Lung microvascular endothelial cell (primary cell): ENCODE results near the gene MUL1. TPM values are rescaled to one million over a fixed set of nuclear protein-coding genes. Genes with fewer than 3 reads are reported as not detected.
"Not testable (repeated sequence)": the region's sequence is repeated elsewhere in the genome, so short reads cannot be mapped to it uniquely, and the experiment has no call there.

Experiments
- DNase-seq, 2 donors: peaks; one replicate each; pipeline versions ENCODE4 v3.0.0 to v3.0.0-alpha.2; 2010; ENCODE audit warnings: low read depth in 2 of 2
- total RNA-seq: library from RNA; depleted of rRNA; stranded (reverse); fragments of >200 nt; gene quantifications from 2 replicates; pipeline ENCODE4 v1.2.1, GENCODE V29; 2014

Gene MUL1
- total RNA-seq, 1 donor from 2014 or later: 30.2 TPM

DNA sequence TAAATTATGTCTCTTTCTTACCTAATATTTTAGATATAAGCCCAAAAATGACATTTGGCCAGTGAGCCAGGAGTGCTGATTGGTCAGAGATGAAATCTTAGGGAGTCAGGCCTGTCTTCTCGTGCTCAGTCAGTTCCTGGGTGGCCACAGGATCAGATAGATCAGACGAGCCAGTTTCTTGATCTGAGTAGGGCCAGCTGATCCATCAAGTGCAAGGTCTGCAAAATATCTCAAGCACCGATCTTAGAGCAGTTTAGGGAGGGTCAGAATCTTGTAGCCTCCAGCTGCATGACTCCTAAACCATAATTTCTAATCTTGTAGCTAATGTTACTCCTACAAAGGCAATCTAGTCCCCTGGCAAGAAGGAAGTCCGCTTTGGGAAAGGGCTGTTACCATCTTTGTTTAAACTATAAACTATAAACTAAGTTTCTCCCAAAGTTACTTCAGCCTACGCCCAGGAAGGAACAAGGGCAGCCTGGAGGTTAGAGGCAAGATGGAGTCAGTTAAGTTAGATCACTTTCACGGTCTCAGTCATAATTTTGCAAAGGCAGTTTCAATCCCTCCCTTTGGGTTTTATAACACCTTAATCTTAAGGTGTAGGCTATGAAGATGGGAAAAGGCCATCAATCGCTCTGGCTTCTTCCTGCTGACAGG is 11.8 kb upstream of the MUL1 start:
- not testable (repeated sequence) for DNase-seq

DNA sequence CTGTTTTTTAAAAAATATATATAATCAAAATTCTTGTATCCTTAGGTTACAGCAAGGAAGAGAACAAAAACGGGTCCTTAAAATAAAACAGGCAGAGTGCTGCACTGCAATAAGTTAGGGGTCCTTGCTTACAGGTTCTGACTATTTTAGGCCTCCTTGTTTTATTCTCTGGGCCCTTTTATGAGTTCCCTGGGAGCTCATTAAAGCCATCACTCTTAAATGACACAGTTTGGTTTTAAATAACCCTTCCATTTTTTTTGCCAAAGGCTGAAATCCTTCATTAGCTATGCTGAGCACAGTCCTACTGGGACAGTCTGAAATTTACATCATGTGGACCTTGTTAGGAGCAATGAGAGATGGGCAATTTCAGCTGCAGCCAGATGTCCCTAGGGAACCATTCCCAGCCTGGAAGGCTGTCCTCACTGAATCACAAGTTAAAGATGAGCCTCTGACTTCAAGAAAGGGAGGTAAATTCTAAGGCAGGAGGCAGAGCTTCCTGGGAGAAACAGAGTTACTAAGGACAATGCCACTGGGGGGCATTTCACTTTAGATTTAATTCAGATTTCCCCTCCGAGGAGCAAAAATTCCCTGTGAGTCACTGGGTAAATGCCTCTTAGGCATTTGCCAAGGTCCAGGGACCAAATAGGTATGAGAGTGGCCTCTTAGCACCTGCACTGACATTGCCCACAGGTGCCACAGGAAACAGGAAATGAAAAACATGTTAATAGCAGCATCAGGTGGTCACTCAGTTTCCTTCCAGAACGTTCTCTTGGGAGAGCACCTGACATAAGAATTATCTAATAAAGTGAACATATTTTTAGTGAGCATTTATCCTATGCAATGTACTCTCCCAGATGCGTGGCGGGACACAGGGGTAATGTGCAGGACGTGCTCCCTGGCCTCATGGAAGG is 3.8 kb upstream of the MUL1 start:
- no peak for DNase-seq

DNA sequence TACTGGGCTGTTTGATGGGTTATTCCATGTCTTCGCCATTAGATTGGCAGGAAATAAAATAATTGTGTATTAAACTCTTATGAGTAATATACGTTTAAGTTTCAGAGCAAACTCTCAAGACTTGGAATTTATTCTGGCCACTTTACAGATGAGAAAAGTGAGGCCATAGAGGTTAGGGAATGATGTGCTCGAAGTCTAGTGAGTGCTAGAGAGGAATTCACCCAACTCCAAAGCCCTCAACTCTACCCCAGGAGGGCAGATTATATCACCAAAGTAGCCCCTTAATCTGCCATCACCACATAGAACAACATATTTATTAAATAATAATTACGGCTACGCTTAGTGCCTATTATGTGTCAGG is 440 bp upstream of the MUL1 start:
- no peak for DNase-seq

DNA sequence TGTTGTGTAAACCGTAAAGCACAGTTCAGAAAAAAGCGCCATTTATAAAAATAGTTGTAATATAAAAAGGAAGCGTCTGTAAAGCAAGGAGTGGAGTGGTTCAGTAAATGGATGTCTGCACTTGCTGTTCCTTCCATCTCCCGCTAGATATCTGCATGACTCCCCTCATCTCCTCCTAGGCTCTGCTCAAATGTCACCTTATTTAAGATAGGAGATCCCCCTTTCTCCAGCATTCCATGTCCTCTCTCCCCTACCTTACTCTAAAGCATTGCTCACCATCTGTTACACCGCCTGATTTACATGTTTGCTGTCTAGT is 745 bp downstream of the MUL1 start:
- no peak for DNase-seq

- no peak for DNase-seq
Observed at GRCh38 chr1:20505488-20505887, 2.5 kb downstream of the MUL1 start.

GRCh38 chr1:20500716-20501115 is 7.2 kb downstream of the MUL1 start:
- no peak for DNase-seq

DNA sequence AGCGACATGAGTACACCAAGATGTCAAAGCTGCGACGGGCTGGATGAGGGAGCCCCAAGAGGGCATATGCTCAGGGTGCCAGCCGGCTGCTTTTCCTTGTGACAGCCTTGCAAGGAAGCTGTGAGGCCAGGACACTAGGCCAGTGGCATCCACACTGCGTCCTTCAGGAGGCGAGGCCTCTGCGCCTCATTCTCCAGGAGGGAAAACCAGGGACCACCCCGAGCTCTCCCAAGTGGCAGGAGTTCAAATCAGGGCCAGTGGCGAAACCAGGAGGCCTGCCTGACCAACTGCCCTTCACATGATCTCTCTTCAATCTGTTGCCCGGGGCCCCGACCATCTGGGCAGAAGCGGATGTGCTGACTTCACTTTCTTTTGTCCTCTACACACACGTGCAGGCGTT is 8.2 kb downstream of the MUL1 start:
- no peak for DNase-seq

DNA sequence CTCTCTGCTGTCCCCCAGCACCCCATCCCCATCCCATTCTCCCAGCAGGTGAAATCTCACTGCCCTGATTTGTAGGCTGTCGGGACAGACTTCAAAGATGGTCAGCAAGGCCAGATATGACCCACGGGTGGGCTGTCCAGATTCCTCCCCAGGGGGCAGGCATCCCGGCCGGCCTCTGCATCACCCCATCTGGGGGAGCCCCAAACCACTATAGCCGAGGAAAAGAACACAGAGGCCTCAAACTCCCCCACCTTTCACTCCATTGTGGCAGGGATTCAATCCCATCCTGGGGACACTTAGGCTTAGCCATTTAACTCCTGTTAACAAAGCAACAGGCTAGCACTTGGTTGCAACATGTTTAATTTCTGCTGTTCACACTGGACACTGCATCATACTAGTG is 8.8 kb downstream of the MUL1 start:
- no peak for DNase-seq

GRCh38 chr1:20498116-20498515 is 9.8 kb downstream of the MUL1 start:
- no peak for DNase-seq

DNA sequence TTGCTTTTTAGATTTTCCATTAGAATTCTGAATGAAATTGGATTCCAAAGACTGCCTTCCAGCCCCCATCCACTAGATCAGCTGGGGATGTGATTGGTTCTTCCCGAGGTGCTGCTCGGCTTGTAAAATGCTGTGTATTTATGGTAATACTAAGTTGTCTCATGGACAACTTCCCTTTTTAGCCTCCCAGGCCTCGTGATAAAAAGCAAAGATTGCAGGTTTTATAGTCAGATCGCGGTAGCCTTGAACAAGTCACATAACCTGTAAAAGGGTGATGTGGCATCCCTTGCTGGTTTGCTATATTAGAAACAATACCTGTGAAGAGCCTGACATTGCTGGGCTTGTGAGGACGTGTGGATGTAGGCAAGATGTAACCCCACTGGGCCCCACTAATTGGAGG is 10.4 kb downstream of the MUL1 start:
- no peak for DNase-seq

GRCh38 chr1:20496725-20497383 is 11.1 kb downstream of the MUL1 start:
- DNase-seq: not testable (repeated sequence)

DNA sequence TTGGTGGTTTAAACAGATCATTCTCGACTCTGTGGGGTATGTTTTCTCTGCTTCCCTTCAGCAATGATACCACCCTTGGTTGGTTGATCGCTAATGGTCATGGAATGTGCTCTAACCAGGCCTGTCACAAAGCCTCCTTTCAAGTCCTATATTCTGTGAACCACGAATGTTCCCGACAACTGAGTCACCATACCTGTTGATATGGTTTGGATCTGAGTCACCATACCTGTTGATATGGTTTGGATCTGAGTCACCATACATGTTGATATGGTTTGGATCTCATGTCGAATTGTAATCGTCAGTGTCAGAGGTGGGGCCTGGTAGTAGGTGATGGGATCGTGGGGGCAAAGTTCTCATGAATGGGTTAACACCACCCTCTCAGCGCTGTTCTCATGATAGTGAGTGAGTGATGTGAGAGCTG is 11.7 kb downstream of the MUL1 start:
- DNase-seq: no peak

GRCh38 chr1:20495661-20496060 is 12.3 kb downstream of the MUL1 start:
- DNase-seq: no peak

- DNase-seq: peak; percentile 71 to 76
Observed at GRCh38 chr1:20494609-20495311, 13.2 kb downstream of the MUL1 start.

DNA sequence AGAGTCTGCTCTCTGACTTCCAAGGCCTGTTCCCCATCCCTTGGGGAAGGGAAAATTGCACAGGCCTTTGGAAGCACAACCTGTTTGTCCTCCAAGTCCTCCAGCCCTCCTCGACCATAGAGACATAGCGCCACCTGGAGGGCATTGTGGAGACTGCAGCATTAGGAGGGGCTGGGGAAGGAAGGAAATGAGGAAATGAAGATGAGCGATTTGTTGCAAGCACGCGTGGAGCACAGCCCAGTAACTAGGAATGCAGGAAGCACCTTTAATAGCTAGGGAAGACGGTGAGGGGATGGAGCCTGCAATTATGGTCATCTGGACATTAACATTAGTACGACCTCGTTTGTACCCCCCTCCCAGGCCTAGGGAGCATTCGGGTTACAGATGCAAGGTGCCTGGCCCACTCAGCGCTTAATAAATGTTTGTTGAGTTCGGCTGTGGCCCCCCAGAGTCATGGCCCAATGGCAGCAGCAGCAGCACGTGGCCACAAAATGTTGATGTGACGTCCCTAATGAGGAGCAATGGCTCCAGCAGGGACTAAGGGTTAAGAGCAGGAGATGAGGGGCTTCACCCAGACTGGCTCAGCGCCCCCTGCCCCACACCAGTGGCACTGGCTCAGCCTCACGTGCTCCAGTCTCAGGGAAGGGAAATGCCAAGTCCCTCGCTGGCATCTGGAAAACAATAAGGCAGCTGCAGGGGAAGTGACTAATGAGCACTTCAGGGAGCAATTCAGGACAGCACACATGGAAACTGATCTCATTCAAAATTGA is 13.9 kb downstream of the MUL1 start:
- DNase-seq: peak; percentile 94 to 96

GRCh38 chr1:20493309-20493708 is 14.6 kb downstream of the MUL1 start:
- no peak for DNase-seq

GRCh38 chr1:20492751-20493150 is 15.2 kb downstream of the MUL1 start:
- no peak for DNase-seq

DNA sequence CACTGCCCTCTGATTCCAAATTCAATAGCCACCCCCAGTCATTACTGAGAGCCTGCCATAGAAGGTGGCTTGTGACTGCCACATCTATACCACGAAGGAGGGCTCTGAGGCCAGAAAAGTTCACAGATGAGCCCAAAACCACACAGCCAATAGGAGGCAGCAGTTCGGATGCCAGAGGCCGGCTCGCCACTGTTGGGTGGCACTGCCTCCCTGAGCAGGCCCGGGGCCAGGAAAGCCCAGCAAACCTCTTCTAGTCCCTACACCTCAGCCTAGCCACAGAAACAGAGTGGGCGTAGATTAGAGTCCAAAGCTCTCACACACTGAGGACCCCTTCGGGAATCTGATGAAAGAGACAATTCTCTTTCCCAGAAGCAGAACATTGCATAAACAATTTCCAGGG is 16.1 kb downstream of the MUL1 start:
- DNase-seq: no peak

DNA sequence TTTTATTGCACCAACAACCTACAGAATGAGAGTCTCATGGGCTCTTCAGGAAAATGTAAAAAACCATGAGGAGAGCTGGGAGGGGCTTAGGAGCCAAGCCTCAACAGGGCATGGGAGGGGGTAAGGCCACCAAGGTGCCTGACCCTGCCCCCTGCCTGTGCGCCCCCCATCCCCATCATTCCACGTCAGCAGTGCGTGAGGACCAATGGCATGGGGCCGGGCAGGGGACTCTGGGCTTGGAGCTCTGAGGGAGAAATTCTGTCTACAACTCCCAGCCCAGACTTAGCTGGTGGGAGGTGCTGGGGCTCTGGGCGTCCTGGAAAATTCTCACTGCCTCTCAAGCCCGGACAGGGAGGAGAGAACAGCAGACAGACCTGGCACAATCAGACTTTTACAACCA is 16.8 kb downstream of the MUL1 start:
- no peak for DNase-seq

GRCh38 chr1:20487236-20487590 is 20.7 kb downstream of the MUL1 start:
- DNase-seq: no peak

GRCh38 chr1:20486457-20487235 is 21.3 kb downstream of the MUL1 start:
- peak in 1 of 2 donors; percentile 18 for DNase-seq
